Stimulated activated naive CD8-positive, alpha-beta T cell treated with anti-CD3 and anti-CD28 coated beads, Interleukin-15, Interleukin-2, amounts not matched to agents 100 ng/mL and 50 ng/mL, for 24 hours (primary cell): Measurements from ENCODE around the gene POFUT2.

Experiments used
- H3K27ac Mint-ChIP-seq: one replicate; pipeline ENCODE4 v1.8.0; 2021; ENCODE audit warnings: mild to moderate bottlenecking, mixed read lengths
- H3K27me3 Mint-ChIP-seq: one replicate; pipeline ENCODE4 v1.8.0; 2021; ENCODE audit warnings: mixed read lengths
- H3K36me3 Mint-ChIP-seq: one replicate; pipeline ENCODE4 v1.8.0; 2021; ENCODE audit warnings: low read depth, mixed read lengths
- H3K4me1 Mint-ChIP-seq: one replicate; pipeline ENCODE4 v1.8.0; 2021; ENCODE audit warnings: low read depth, mixed read lengths
- H3K4me3 Mint-ChIP-seq: one replicate; pipeline ENCODE4 v1.8.0; 2021; ENCODE audit warnings: mild to moderate bottlenecking, mixed read lengths
- H3K9me3 Mint-ChIP-seq: one replicate; pipeline ENCODE4 v1.8.0; 2021; ENCODE audit warnings: mixed read lengths

POFUT2 gene

GRCh38 chr21:45329261-45330074 is 41.8 kb upstream of the POFUT2 start:
- Mint-ChIP-seq H3K27ac (no peak overlapping the region), H3K4me1 (no peaks in the 10 kb centered on the region), H3K9me3 (no peaks in the 10 kb centered on the region), H3K36me3 (no peaks in the 10 kb centered on the region), H3K27me3 (no peaks in the 10 kb centered on the region), H3K4me3 (no peak overlapping the region)

GRCh38 chr21:45328198-45329091 is 40.8 kb upstream of the POFUT2 start:
- H3K4me3 Mint-ChIP-seq, result no peak overlapping the region
- no peaks in the 10 kb centered on the region for H3K36me3 Mint-ChIP-seq
- no peaks in the 10 kb centered on the region for H3K27me3 Mint-ChIP-seq
- no peak overlapping the region for H3K27ac Mint-ChIP-seq
- H3K9me3 Mint-ChIP-seq, result no peaks in the 10 kb centered on the region
- H3K4me1 Mint-ChIP-seq, result no peaks in the 10 kb centered on the region

GRCh38 chr21:45327441-45328197 is 39.9 kb upstream of the POFUT2 start:
- no peaks in the 10 kb centered on the region for H3K27me3 Mint-ChIP-seq
- H3K4me3 Mint-ChIP-seq, result no peak overlapping the region
- H3K9me3 Mint-ChIP-seq, result no peaks in the 10 kb centered on the region
- peaks cover 8% of the 10 kb centered on the region for H3K4me1 Mint-ChIP-seq
- no peak overlapping the region for H3K27ac Mint-ChIP-seq
- no peaks in the 10 kb centered on the region for H3K36me3 Mint-ChIP-seq

- H3K9me3 Mint-ChIP-seq, result no peaks in the 10 kb centered on the region
- H3K36me3 Mint-ChIP-seq, result no peaks in the 10 kb centered on the region
- no peak overlapping the region for H3K27ac Mint-ChIP-seq
- peaks cover 14% of the 10 kb centered on the region for H3K4me1 Mint-ChIP-seq
- no peak overlapping the region for H3K4me3 Mint-ChIP-seq
- peaks cover 4% of the 10 kb centered on the region for H3K27me3 Mint-ChIP-seq
Observed at GRCh38 chr21:45326891-45327440, 39.3 kb upstream of the POFUT2 start.

- Mint-ChIP-seq H3K4me3 (no peak overlapping the region), H3K4me1 (peaks cover 20% of the 10 kb centered on the region), H3K9me3 (no peaks in the 10 kb centered on the region), H3K27me3 (peaks cover 4% of the 10 kb centered on the region), H3K27ac (no peak overlapping the region), H3K36me3 (no peaks in the 10 kb centered on the region)
Observed at GRCh38 chr21:45326169-45326851, 38.6 kb upstream of the POFUT2 start.

- H3K27me3 Mint-ChIP-seq, result peaks cover 4% of the 10 kb centered on the region
- H3K4me3 Mint-ChIP-seq, result no peak overlapping the region
- no peaks in the 10 kb centered on the region for H3K9me3 Mint-ChIP-seq
- peaks cover 20% of the 10 kb centered on the region for H3K4me1 Mint-ChIP-seq
- no peak overlapping the region for H3K27ac Mint-ChIP-seq
- H3K36me3 Mint-ChIP-seq, result no peaks in the 10 kb centered on the region
Observed at GRCh38 chr21:45325206-45326168, 37.8 kb upstream of the POFUT2 start.

- Mint-ChIP-seq H3K4me3 (no peak overlapping the region), H3K27me3 (peaks cover 4% of the 10 kb centered on the region), H3K9me3 (no peaks in the 10 kb centered on the region), H3K36me3 (no peaks in the 10 kb centered on the region), H3K4me1 (peaks cover 20% of the 10 kb centered on the region), H3K27ac (no peak overlapping the region)
Observed at GRCh38 chr21:45324489-45325205, 37.0 kb upstream of the POFUT2 start.

- Mint-ChIP-seq H3K27ac (no peak overlapping the region), H3K4me3 (no peak overlapping the region), H3K27me3 (peaks cover 4% of the 10 kb centered on the region), H3K36me3 (no peaks in the 10 kb centered on the region), H3K4me1 (peaks cover 25% of the 10 kb centered on the region), H3K9me3 (no peaks in the 10 kb centered on the region)
Observed at GRCh38 chr21:45323487-45324311, 36.0 kb upstream of the POFUT2 start.

- H3K9me3 Mint-ChIP-seq, result no peaks in the 10 kb centered on the region
- peaks cover 4% of the 10 kb centered on the region for H3K27me3 Mint-ChIP-seq
- H3K4me1 Mint-ChIP-seq, result peaks cover 25% of the 10 kb centered on the region
- no peak overlapping the region for H3K4me3 Mint-ChIP-seq
- no peak overlapping the region for H3K27ac Mint-ChIP-seq
- H3K36me3 Mint-ChIP-seq, result no peaks in the 10 kb centered on the region
Observed at GRCh38 chr21:45322960-45323461, 35.3 kb upstream of the POFUT2 start.

- Mint-ChIP-seq H3K4me1 (peaks cover 25% of the 10 kb centered on the region), H3K4me3 (no peak overlapping the region), H3K27me3 (peaks cover 4% of the 10 kb centered on the region), H3K27ac (no peak overlapping the region), H3K36me3 (no peaks in the 10 kb centered on the region), H3K9me3 (no peaks in the 10 kb centered on the region)
Observed at GRCh38 chr21:45322231-45322959, 34.7 kb upstream of the POFUT2 start.

- H3K4me3 Mint-ChIP-seq, result no peak overlapping the region
Observed at GRCh38 chr21:45320261-45321025, 32.7 kb upstream of the POFUT2 start.

More at GRCh38 chr21:45320261-45321025, 32.7 kb upstream of the POFUT2 start:
- Mint-ChIP-seq H3K27me3 (peaks cover 4% of the 10 kb centered on the region), H3K4me1 (peaks cover 25% of the 10 kb centered on the region), H3K36me3 (no peaks in the 10 kb centered on the region), H3K9me3 (no peaks in the 10 kb centered on the region), H3K27ac (no peak overlapping the region)
